GM12874 (cell line): Measurements from ENCODE around the gene NDUFS3.

Experiments used
- CTCF ChIP-seq: IDR thresholded peaks from 2 replicates; pipeline ENCODE4 v1.5.1; 2011; ENCODE audit warnings: low read depth, mild to moderate bottlenecking, control low read depth, low read length, moderate library complexity; ENCODE audit not compliant: insufficient read depth

Gene NDUFS3

GRCh38 chr11:47578524-47579494, at the start of gene NDUFS3, which contains the start of gene KBTBD4:
Gene NDUFS3, plus strand, starts transcription at chr11:47579074. Its CDS starts 18 bp downstream, at chr11:47579092.
Gene KBTBD4, minus strand, starts transcription at chr11:47578970. Its CDS starts 19 bp downstream, at chr11:47578951.
- TF ChIP-seq CTCF: no peak

GRCh38 chr11:47529951-47530350, 48.9 kb upstream of the NDUFS3 start:
- TF ChIP-seq CTCF: no peak

- no peak for TF ChIP-seq CTCF
Measured at GRCh38 chr11:47531666-47532065, 47.2 kb upstream of the NDUFS3 start.

- TF ChIP-seq CTCF: no peak
Measured at GRCh38 chr11:47532597-47533213, 46.2 kb upstream of the NDUFS3 start.

GRCh38 chr11:47533690-47534151, 45.2 kb upstream of the NDUFS3 start:
- TF ChIP-seq CTCF: no peak

GRCh38 chr11:47534704-47535251, 44.1 kb upstream of the NDUFS3 start:
- no peak for TF ChIP-seq CTCF

GRCh38 chr11:47536915-47537314, 42.0 kb upstream of the NDUFS3 start:
- TF ChIP-seq CTCF: no peak
